GM19193 (cell line): Measurements from ENCODE around the gene SCYL1.
A peak's percentile ranks its signal among the peaks of the same experiment; 100 is the strongest.

Experiments used
- POLR2A ChIP-seq: IDR thresholded peaks from 4 replicates; pipeline ENCODE4 v1.6.1; 2011; ENCODE audit not compliant: insufficient read depth, insufficient read length; ENCODE audit errors: extremely low read depth

SCYL1 gene

DNA sequence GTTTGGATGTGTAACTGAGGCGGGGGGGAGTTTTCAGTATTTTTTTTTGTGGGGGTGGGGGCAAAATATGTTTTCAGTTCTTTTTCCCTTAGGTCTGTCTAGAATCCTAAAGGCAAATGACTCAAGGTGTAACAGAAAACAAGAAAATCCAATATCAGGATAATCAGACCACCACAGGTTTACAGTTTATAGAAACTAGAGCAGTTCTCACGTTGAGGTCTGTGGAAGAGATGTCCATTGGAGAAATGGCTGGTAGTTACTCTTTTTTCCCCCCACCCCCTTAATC, 23.8 kb upstream of the SCYL1 start:
- no peak for TF ChIP-seq POLR2A

DNA sequence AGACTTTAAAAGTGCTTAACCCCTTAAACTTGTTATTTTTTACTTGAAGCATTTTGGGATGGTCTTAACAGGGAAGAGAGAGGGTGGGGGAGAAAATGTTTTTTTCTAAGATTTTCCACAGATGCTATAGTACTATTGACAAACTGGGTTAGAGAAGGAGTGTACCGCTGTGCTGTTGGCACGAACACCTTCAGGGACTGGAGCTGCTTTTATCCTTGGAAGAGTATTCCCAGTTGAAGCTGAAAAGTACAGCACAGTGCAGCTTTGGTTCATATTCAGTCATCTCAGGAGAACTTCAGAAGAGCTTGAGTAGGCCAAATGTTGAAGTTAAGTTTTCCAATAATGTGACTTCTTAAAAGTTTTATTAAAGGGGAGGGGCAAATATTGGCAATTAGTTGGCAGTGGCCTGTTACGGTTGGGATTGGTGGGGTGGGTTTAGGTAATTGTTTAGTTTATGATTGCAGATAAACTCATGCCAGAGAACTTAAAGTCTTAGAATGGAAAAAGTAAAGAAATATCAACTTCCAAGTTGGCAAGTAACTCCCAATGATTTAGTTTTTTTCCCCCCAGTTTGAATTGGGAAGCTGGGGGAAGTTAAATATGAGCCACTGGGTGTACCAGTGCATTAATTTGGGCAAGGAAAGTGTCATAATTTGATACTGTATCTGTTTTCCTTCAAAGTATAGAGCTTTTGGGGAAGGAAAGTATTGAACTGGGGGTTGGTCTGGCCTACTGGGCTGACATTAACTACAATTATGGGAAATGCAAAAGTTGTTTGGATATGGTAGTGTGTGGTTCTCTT, 23.2 kb upstream of the SCYL1 start:
- TF ChIP-seq POLR2A: peak; percentile 44

DNA sequence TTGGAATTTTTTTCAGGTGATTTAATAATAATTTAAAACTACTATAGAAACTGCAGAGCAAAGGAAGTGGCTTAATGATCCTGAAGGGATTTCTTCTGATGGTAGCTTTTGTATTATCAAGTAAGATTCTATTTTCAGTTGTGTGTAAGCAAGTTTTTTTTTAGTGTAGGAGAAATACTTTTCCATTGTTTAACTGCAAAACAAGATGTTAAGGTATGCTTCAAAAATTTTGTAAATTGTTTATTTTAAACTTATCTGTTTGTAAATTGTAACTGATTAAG, 22.7 kb upstream of the SCYL1 start:
- peak; percentile 17 for TF ChIP-seq POLR2A

DNA sequence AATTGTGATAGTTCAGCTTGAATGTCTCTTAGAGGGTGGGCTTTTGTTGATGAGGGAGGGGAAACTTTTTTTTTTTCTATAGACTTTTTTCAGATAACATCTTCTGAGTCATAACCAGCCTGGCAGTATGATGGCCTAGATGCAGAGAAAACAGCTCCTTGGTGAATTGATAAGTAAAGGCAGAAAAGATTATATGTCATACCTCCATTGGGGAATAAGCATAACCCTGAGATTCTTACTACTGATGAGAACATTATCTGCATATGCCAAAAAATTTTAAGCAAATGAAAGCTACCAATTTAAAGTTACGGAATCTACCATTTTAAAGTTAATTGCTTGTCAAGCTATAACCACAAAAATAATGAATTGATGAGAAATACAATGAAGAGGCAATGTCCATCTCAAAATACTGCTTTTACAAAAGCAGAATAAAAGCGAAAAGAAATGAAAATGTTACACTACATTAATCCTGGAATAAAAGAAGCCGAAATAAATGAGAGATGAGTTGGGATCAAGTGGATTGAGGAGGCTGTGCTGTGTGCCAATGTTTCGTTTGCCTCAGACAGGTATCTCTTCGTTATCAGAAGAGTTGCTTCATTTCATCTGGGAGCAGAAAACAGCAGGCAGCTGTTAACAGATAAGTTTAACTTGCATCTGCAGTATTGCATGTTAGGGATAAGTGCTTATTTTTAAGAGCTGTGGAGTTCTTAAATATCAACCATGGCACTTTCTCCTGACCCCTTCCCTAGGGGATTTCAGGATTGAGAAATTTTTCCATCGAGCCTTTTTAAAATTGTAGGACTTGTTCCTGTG, 22.1 kb upstream of the SCYL1 start:
- peak; percentile 68 for TF ChIP-seq POLR2A

DNA sequence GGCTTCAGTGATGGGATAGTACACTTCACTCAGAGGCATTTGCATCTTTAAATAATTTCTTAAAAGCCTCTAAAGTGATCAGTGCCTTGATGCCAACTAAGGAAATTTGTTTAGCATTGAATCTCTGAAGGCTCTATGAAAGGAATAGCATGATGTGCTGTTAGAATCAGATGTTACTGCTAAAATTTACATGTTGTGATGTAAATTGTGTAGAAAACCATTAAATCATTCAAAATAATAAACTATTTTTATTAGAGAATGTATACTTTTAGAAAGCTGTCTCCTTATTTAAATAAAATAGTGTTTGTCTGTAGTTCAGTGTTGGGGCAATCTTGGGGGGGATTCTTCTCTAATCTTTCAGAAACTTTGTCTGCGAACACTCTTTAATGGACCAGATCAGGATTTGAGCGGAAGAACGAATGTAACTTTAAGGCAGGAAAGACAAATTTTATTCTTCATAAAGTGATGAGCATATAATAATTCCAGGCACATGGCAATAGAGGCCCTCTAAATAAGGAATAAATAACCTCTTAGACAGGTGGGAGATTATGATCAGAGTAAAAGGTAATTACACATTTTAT, 21.4 kb upstream of the SCYL1 start:
- peak; percentile 62 for TF ChIP-seq POLR2A

DNA sequence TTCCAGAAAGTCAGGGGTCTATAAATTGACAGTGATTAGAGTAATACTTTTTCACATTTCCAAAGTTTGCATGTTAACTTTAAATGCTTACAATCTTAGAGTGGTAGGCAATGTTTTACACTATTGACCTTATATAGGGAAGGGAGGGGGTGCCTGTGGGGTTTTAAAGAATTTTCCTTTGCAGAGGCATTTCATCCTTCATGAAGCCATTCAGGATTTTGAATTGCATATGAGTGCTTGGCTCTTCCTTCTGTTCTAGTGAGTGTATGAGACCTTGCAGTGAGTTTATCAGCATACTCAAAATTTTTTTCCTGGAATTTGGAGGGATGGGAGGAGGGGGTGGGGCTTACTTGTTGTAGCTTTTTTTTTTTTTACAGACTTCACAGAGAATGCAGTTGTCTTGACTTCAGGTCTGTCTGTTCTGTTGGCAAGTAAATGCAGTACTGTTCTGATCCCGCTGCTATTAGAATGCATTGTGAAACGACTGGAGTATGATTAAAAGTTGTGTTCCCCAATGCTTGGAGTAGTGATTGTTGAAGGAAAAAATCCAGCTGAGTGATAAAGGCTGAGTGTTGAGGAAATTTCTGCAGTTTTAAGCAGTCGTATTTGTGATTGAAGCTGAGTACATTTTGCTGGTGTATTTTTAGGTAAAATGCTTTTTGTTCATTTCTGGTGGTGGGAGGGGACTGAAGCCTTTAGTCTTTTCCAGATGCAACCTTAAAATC, 20.8 kb upstream of the SCYL1 start:
- peak; percentile 28 for TF ChIP-seq POLR2A

DNA sequence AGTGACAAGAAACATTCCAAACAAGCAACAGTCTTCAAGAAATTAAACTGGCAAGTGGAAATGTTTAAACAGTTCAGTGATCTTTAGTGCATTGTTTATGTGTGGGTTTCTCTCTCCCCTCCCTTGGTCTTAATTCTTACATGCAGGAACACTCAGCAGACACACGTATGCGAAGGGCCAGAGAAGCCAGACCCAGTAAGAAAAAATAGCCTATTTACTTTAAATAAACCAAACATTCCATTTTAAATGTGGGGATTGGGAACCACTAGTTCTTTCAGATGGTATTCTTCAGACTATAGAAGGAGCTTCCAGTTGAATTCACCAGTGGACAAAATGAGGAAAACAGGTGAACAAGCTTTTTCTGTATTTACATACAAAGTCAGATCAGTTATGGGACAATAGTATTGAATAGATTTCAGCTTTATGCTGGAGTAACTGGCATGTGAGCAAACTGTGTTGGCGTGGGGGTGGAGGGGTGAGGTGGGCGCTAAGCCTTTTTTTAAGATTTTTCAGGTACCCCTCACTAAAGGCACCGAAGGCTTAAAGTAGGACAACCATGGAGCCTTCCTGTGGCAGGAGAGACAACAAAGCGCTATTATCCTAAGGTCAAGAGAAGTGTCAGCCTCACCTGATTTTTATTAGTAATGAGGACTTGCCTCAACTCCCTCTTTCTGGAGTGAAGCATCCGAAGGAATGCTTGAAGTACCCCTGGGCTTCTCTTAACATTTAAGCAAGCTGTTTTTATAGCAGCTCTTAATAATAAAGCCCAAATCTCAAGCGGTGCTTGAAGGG, 20.0 kb upstream of the SCYL1 start:
- TF ChIP-seq POLR2A: peak; percentile 70

DNA sequence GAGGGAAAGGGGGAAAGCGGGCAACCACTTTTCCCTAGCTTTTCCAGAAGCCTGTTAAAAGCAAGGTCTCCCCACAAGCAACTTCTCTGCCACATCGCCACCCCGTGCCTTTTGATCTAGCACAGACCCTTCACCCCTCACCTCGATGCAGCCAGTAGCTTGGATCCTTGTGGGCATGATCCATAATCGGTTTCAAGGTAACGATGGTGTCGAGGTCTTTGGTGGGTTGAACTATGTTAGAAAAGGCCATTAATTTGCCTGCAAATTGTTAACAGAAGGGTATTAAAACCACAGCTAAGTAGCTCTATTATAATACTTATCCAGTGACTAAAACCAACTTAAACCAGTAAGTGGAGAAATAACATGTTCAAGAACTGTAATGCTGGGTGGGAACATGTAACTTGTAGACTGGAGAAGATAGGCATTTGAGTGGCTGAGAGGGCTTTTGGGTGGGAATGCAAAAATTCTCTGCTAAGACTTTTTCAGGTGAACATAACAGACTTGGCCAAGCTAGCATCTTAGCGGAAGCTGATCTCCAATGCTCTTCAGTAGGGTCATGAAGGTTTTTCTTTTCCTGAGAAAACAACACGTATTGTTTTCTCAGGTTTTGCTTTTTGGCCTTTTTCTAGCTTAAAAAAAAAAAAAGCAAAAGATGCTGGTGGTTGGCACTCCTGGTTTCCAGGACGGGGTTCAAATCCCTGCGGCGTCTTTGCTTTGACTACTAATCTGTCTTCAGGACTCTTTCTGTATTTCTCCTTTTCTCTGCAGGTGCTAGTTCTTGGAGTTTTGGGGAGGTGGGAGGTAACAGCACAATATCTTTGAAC, 19.2 kb upstream of the SCYL1 start:
- TF ChIP-seq POLR2A: peak; percentile 65

DNA sequence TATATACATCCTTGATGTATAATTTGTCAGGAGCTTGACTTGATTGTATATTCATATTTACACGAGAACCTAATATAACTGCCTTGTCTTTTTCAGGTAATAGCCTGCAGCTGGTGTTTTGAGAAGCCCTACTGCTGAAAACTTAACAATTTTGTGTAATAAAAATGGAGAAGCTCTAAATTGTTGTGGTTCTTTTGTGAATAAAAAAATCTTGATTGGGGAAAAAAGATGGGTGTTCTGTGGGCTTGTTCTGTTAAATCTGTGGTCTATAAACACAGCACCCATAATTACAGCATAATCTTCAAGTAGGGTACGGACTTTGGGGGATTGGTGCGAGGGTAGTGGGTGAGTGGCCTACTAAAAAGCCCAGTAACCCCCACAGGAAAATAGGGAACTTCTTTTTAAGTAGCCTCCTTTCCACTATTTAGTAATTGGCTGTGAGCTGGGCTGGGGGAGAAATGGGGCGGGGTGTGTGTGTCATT, 18.6 kb upstream of the SCYL1 start:
- TF ChIP-seq POLR2A: no peak

DNA sequence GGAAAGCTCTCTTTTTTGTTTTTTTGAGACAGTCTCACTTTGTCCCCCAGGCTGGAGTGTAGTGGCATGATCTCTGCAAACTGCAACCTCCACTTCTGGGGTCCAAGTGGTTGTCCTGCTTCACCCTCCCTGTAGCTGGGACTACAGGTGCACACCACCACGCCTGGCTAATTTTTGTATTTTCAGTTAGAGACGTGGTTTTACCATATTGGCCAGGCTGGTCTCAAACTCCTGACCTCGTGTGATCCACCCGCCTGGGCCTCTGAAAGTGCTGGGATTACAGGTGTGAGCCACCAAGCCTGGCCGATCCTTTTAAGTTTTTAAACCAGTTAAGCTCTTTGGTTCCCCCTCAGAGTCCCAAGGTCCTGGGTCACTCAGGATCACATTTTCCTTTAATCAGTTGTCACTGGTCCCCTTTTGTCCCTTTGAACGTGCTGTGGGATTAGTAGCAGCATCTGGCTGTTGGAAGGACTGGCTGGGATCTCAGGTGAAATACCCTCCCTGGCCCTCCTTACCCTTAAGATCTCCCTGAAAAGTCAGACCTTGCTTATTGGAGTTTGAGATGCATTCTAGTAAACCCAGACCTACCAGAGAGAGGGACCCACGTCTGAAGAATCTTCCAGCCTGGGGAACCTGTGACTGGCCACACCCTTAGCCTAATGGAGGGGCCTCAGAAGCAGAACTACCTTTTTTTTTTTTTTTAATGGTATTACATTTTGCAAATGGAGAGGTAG, 17.9 kb upstream of the SCYL1 start:
- peak; percentile 97 for TF ChIP-seq POLR2A

DNA sequence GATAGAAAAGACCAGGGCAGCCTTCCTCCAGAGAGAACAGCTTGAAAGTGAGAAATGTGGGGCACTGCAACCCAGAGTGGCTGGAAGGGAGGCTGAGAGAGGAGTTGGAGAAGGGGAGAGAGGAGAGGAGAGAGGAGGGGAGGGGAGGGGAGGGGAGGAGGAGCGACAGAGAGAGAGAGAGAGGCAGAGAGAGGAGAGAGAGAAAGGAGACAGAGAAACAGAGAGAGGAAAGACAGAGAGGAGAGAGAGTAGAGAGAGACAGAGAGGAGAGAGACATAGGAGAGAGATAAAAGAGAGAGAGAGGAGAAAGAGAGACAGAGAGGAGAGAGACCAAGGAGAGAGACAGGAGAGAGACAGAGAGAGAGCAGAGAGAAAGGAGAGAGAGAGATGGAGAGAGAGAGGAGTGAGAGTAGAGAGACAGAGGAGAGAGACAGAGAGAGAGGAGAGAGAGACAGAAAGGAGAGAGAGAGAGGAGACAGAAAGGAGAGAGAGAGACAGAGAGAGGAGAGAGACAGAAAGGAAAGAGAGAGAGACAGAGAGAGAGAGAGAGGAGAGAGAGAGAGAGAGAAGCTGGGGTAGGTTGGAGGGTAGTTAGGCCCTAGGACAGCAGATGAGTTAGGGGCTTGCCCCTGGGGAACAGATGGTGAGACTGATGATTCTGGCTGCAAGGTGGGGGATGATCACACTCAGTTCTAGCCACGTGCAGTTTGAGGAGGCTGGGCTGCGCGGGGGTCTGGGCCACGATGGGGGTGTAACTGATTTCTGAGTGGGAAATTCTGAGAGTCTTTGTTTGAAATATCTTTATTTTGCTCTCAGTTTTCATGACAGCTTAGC, 8.5 kb upstream of the SCYL1 start:
- no peak for TF ChIP-seq POLR2A

DNA sequence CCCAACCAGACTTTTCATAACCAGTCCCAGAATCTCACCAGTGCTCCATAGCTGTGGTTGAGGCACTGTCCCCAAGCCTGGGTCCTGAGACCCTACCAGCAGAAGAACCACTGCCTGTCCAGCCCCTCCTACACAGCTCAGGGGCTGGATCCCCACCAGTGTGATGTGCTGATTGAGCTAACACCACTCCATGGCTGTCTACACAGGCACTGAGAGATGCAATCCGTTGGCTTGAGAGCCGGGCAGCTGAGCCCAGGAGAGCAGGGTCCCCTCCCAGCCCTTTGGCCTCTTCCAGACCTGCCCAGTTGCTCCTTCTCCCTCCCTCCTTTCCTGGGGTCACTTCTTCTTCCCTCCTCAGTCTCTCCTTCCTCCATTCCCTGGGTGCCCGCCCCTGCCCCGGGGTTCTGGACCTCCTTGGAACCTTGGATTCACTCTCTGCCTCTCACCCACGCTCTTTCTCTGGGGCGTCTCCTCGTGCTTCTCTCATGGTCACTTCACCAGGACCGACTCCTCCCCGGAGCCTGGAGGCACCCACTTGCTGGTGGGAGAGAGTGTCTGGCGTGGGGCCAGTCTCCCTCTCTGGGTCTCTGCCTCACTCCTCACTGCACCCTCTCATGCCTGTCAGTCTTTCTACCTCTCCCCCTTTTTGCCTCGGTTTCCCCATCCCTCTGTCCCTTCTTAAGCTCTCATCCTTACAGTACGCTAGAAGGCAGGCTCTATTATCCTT, 706 bp upstream of the SCYL1 start:
- TF ChIP-seq POLR2A: no peak
